Esophagus squamous epithelium (tissue), 4 donors: Measurements from ENCODE around the gene CDK18.

Experiments used
- POLR2A ChIP-seq, 4 donors: fragments of 450-650 bp; IDR thresholded peaks; one replicate each; pipeline ENCODE4 v1.6.1; 2017; ENCODE audit warnings: antibody characterized with exemption in 4 of 4, mild to moderate bottlenecking in 4 of 4, moderate library complexity in 3 of 4
- TF ChIP-seq, protein P1 (sequence below), 6 experiments: fragments of 450-650 bp in 4 of 6; fragments of 200-600 bp in 2 of 6; sonication (generic) in 2 of 6; IDR thresholded peaks; one replicate each; pipeline ENCODE4 v1.5.1; 2016 to 2019; ENCODE audit warnings: antibody characterized with exemption in 6 of 6, mild to moderate bottlenecking in 4 of 6, moderate library complexity in 4 of 6

DNA sequence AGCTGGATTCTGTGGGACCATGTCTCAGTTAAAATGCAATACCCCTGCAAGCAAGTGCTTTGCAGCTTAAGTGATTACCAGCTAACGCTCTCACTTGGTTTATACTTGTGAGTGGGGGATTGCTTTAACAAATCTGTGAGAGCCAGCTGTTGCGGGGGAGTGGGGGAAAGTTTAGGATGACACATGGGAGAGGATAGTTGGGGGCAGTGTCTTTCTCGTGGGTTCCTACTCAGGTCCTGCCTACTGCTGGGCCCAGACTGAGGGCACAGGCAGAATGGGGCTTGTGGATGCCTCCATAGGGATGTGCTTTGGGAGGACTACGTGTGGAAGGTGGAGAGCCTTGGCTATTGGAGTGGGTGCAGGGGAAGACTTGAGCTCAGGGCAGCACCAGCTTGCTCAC lies 67.3 kb downstream of the CDK18 start:
- TF ChIP-seq, protein P1, sequence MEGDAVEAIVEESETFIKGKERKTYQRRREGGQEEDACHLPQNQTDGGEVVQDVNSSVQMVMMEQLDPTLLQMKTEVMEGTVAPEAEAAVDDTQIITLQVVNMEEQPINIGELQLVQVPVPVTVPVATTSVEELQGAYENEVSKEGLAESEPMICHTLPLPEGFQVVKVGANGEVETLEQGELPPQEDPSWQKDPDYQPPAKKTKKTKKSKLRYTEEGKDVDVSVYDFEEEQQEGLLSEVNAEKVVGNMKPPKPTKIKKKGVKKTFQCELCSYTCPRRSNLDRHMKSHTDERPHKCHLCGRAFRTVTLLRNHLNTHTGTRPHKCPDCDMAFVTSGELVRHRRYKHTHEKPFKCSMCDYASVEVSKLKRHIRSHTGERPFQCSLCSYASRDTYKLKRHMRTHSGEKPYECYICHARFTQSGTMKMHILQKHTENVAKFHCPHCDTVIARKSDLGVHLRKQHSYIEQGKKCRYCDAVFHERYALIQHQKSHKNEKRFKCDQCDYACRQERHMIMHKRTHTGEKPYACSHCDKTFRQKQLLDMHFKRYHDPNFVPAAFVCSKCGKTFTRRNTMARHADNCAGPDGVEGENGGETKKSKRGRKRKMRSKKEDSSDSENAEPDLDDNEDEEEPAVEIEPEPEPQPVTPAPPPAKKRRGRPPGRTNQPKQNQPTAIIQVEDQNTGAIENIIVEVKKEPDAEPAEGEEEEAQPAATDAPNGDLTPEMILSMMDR (IDR thresholded peaks at IDR 0.05): no peak
- TF ChIP-seq POLR2A (IDR thresholded peaks at IDR 0.05): no peak
